ENCODE results near the gene CFAP77. TPM values are rescaled to one million over a fixed set of nuclear protein-coding genes. Genes with fewer than 3 reads are reported as not detected.

The CFAP77 gene
- total RNA-seq, 1 donor from 2014 or later = not detected

- Histone ChIP-seq H3K27ac (no peak overlapping the region), H3K4me3 (no peak overlapping the region), H3K27me3 (peaks cover 19% of the 10 kb centered on the region), H3K36me3 (no peaks in the 10 kb centered on the region), H3K4me1 (no peaks in the 10 kb centered on the region), H3K9me3 (no peaks in the 10 kb centered on the region)
- intact Hi-C loops (cut with DNase I) = no loop called here
- TF ChIP-seq, protein P1, sequence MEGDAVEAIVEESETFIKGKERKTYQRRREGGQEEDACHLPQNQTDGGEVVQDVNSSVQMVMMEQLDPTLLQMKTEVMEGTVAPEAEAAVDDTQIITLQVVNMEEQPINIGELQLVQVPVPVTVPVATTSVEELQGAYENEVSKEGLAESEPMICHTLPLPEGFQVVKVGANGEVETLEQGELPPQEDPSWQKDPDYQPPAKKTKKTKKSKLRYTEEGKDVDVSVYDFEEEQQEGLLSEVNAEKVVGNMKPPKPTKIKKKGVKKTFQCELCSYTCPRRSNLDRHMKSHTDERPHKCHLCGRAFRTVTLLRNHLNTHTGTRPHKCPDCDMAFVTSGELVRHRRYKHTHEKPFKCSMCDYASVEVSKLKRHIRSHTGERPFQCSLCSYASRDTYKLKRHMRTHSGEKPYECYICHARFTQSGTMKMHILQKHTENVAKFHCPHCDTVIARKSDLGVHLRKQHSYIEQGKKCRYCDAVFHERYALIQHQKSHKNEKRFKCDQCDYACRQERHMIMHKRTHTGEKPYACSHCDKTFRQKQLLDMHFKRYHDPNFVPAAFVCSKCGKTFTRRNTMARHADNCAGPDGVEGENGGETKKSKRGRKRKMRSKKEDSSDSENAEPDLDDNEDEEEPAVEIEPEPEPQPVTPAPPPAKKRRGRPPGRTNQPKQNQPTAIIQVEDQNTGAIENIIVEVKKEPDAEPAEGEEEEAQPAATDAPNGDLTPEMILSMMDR (IDR thresholded peaks at IDR 0.05) = no peak
- DNase-seq = no peak
- no peak for ATAC-seq
Measured at GRCh38 chr9:132441404-132441803, 31.4 kb downstream of the CFAP77 start.

GRCh38 chr9:132443951-132444607 is 34.1 kb downstream of the CFAP77 start:
- Histone ChIP-seq H3K4me1 (no peaks in the 10 kb centered on the region), H3K36me3 (no peaks in the 10 kb centered on the region), H3K9me3 (no peaks in the 10 kb centered on the region), H3K4me3 (no peak overlapping the region), H3K27me3 (peaks cover 19% of the 10 kb centered on the region), H3K27ac (no peak overlapping the region)
- ATAC-seq (no peak), DNase-seq (no peak)
- TF ChIP-seq, protein P1 (IDR thresholded peaks at IDR 0.05) = no peak
- intact Hi-C loops (cut with DNase I) = no loop called here

- TF ChIP-seq, protein P1 (IDR thresholded peaks at IDR 0.05) = no peak
- intact Hi-C loops (cut with DNase I) = no loop called here
- H3K9me3 ChIP-seq = no peaks in the 10 kb centered on the region
- H3K27me3 ChIP-seq = peaks cover 24% of the 10 kb centered on the region
- no peaks in the 10 kb centered on the region for H3K36me3 ChIP-seq
- no peaks in the 10 kb centered on the region for H3K4me1 ChIP-seq
- ATAC-seq (no peak), DNase-seq (no peak)
- H3K27ac ChIP-seq = no peak overlapping the region
- no peak overlapping the region for H3K4me3 ChIP-seq
Measured at GRCh38 chr9:132446887-132447286, 36.9 kb downstream of the CFAP77 start.

- Histone ChIP-seq H3K9me3 (no peaks in the 10 kb centered on the region), H3K36me3 (no peaks in the 10 kb centered on the region), H3K27me3 (peaks cover 27% of the 10 kb centered on the region), H3K4me3 (no peak overlapping the region), H3K27ac (no peak overlapping the region), H3K4me1 (no peaks in the 10 kb centered on the region)
- intact Hi-C loops (cut with DNase I) = no loop called here
- DNase-seq (no peak), ATAC-seq (no peak)
- TF ChIP-seq, protein P1 (IDR thresholded peaks at IDR 0.05) = no peak
Measured at GRCh38 chr9:132447346-132447745, 37.3 kb downstream of the CFAP77 start.

GRCh38 chr9:132447902-132448301 is 37.9 kb downstream of the CFAP77 start:
- ATAC-seq (no peak), DNase-seq (no peak)
- no peaks in the 10 kb centered on the region for H3K4me1 ChIP-seq
- intact Hi-C loops (cut with DNase I) = no loop called here
- H3K36me3 ChIP-seq = no peaks in the 10 kb centered on the region
- TF ChIP-seq, protein P1 (IDR thresholded peaks at IDR 0.05) = no peak
- peaks cover 31% of the 10 kb centered on the region for H3K27me3 ChIP-seq
- no peak overlapping the region for H3K4me3 ChIP-seq
- no peak overlapping the region for H3K27ac ChIP-seq
- H3K9me3 ChIP-seq = no peaks in the 10 kb centered on the region

GRCh38 chr9:132451276-132451675 is 41.3 kb downstream of the CFAP77 start:
- H3K27me3 ChIP-seq = peaks cover 12% of the 10 kb centered on the region
- no peak overlapping the region for H3K4me3 ChIP-seq
- H3K4me1 ChIP-seq = no peaks in the 10 kb centered on the region
- ATAC-seq (peak; percentile 31), DNase-seq (no peak)
- intact Hi-C loops (cut with DNase I) = no loop called here
- TF ChIP-seq, protein P1 (IDR thresholded peaks at IDR 0.05) = no peak
- H3K9me3 ChIP-seq = no peaks in the 10 kb centered on the region
- no peak overlapping the region for H3K27ac ChIP-seq
- no peaks in the 10 kb centered on the region for H3K36me3 ChIP-seq
